HG02870 (cell line): ENCODE measurements around the gene MB21D2.
"Not testable (repeated sequence)": the region's sequence is repeated elsewhere in the genome, so short reads cannot be mapped to it uniquely, and the experiment has no call there.

ENCODE experiments used
- ATAC-seq: cut with Tn5 transposase; IDR thresholded peaks from one replicate; pipeline ENCODE4 v1.9.1; 2021; ENCODE audit warnings: mild to moderate bottlenecking, moderate library complexity; ENCODE audit not compliant: unreplicated experiment

Gene MB21D2

GRCh38 chr3:192863091-192863420 is 54.6 kb downstream of the MB21D2 start:
- no peak for ATAC-seq

GRCh38 chr3:192862408-192863090 is 55.1 kb downstream of the MB21D2 start:
- ATAC-seq = no peak

- peak; percentile 57 for ATAC-seq
Observed at GRCh38 chr3:192861972-192862371, 55.7 kb downstream of the MB21D2 start.

- ATAC-seq = no peak
Observed at GRCh38 chr3:192860454-192860853, 57.2 kb downstream of the MB21D2 start.

GRCh38 chr3:192858849-192859585 is 58.6 kb downstream of the MB21D2 start:
- ATAC-seq = no peak

- no peak for ATAC-seq
Observed at GRCh38 chr3:192857260-192857661, 60.4 kb downstream of the MB21D2 start.

GRCh38 chr3:192855434-192855833 is 62.2 kb downstream of the MB21D2 start:
- ATAC-seq = peak; percentile 38

- ATAC-seq = no peak
Observed at GRCh38 chr3:192851821-192852372, 65.8 kb downstream of the MB21D2 start.

- ATAC-seq = peak; percentile 72
Observed at GRCh38 chr3:192850451-192850981, 67.1 kb downstream of the MB21D2 start.

- not testable (repeated sequence) for ATAC-seq
Observed at GRCh38 chr3:192849821-192850220, 67.8 kb downstream of the MB21D2 start.

- peak; percentile 39 for ATAC-seq
Observed at GRCh38 chr3:192848371-192849233, 69.1 kb downstream of the MB21D2 start.

- no peak for ATAC-seq
Observed at GRCh38 chr3:192847941-192848340, 69.7 kb downstream of the MB21D2 start.

- no peak for ATAC-seq
Observed at GRCh38 chr3:192845526-192845855, 72.2 kb downstream of the MB21D2 start.

GRCh38 chr3:192844836-192845525 is 72.7 kb downstream of the MB21D2 start:
- no peak for ATAC-seq

GRCh38 chr3:192844486-192844765 is 73.2 kb downstream of the MB21D2 start:
- ATAC-seq = no peak

GRCh38 chr3:192843723-192844485 is 73.8 kb downstream of the MB21D2 start:
- ATAC-seq = no peak

GRCh38 chr3:192843119-192843518 is 74.5 kb downstream of the MB21D2 start:
- no peak for ATAC-seq

- ATAC-seq = no peak
Observed at GRCh38 chr3:192842711-192843110, 74.9 kb downstream of the MB21D2 start.

GRCh38 chr3:192842138-192842537 is 75.5 kb downstream of the MB21D2 start:
- ATAC-seq = no peak

GRCh38 chr3:192841428-192841827 is 76.2 kb downstream of the MB21D2 start:
- no peak for ATAC-seq
